Heart left ventricle (tissue), 16 donors: ENCODE results near the gene SBNO1. TPM values are rescaled to one million over a fixed set of nuclear protein-coding genes. Genes with fewer than 3 reads are reported as not detected.
"Not testable (repeated sequence)": the region's sequence is repeated elsewhere in the genome, so short reads cannot be mapped to it uniquely, and the experiment has no call there.

Experiments
- ATAC-seq, 4 donors: fragments of 200-7000 bp; cut with Tn5 transposase; one replicate each; pipeline ENCODE4 v1.9.1; 2020 to 2022; ENCODE audit warnings: moderate library complexity in 4 of 4, mild to moderate bottlenecking in 3 of 4, moderate number of reproducible peaks in 1 of 4
- DNase-seq, 5 donors: peaks; one replicate each; pipeline ENCODE4 v3.0.0-alpha.2; 2020
- H3K27ac ChIP-seq, 12 donors: fragments of 200-600 bp; sonication (generic) in 4 of 12; one replicate each; pipeline versions ENCODE4 v1.5.0 to v1.8.0; 2016 to 2022; ENCODE audit warnings: mild to moderate bottlenecking in 2 of 12
- H3K27me3 ChIP-seq, 9 donors: fragments of 200-600 bp; sonication (generic) in 2 of 9; one replicate each; pipeline versions ENCODE4 v1.5.1 to v1.8.0; 2016 to 2022; ENCODE audit warnings: mild to moderate bottlenecking in 3 of 9
- H3K36me3 ChIP-seq, 9 donors: fragments of 200-600 bp; sonication (generic) in 2 of 9; one replicate each; pipeline versions ENCODE4 v1.5.0 to v1.8.0; 2018 to 2022; ENCODE audit warnings: mild to moderate bottlenecking in 2 of 9
- H3K4me1 ChIP-seq, 12 donors: fragments of 200-600 bp; sonication (generic) in 4 of 12; one replicate each; pipeline versions ENCODE4 v1.5.0 to v1.8.0; 2016 to 2022; ENCODE audit warnings: mild to moderate bottlenecking in 3 of 12
- H3K4me3 ChIP-seq, 12 donors: fragments of 200-600 bp; sonication (generic) in 4 of 12; one replicate each; pipeline versions ENCODE4 v1.5.0 to v1.8.0; 2017 to 2022; ENCODE audit warnings: mild to moderate bottlenecking in 9 of 12, moderate library complexity in 4 of 12
- H3K9me3 ChIP-seq, 12 donors: fragments of 200-600 bp; sonication (generic) in 4 of 12; one replicate each; pipeline versions ENCODE4 v1.5.0 to v1.8.0; 2016 to 2022; ENCODE audit warnings: mild to moderate bottlenecking in 1 of 12
- POLR2A ChIP-seq, 2 donors: fragments of 450-650 bp; IDR thresholded peaks; one replicate each; pipeline ENCODE4 v1.6.1; 2017; ENCODE audit warnings: antibody characterized with exemption in 2 of 2, mild to moderate bottlenecking in 2 of 2, moderate library complexity in 2 of 2
- WGBS, 4 donors: extraction: QIAGEN DNeasy Blood & Tissue Kit in 2 of 4; methylation state at CpG; one replicate each; pipeline versions ENCODE4 v1.1.5 to v1.1.7; 2013 to 2018; 5-methylcytosine and 5-hydroxymethylcytosine counted together
- intact Hi-C, 10 donors: fragments of 100-400 bp; cut with DNase I; formaldehyde crosslinking; loops; one replicate each; pipeline versions ENCODE4 v1.11.1 to v1.14.2; 2022
- polyA plus RNA-seq, 2 donors: library from polyadenylated mRNA; stranded (reverse); fragments of 200-250 nt; gene quantifications; one replicate each; pipeline ENCODE4 v1.2.3, GENCODE V29; 2013
- total RNA-seq, 9 donors: library from RNA; depleted of rRNA in 2 of 9; stranded (reverse); fragments of >200 nt in 2 of 9; fragmentation: NEBNext Ultra II Directional in 3 of 9; extraction: Animal tissue kit (Norgen Biotek cat#: 25700) in 3 of 9; gene quantifications; one replicate each; pipeline versions ENCODE4 v1.1.0 to v1.2.4, GENCODE V29; 2016 to 2023
- TF ChIP-seq, protein P1 (sequence below), 12 donors: fragments of 200-600 bp; sonication (generic) in 4 of 12; IDR thresholded peaks; one replicate each; pipeline versions ENCODE4 v1.5.0 to v1.8.0; 2018 to 2022; ENCODE audit warnings: antibody characterized with exemption in 12 of 12, mild to moderate bottlenecking in 5 of 12
- donor health status: ischemic (EF 13 %, LVEDD 7.1; RV severe dilation, severe dysfunction).
- donor health status: healthy with polysubstance abuse.
- donor health status: DM: no; HTN: yes; CAD: no.
- donor health status: DM: no; HTN: no; CAD: no.
- donor health status: ischemic (EF 25% LVEDD 6.9; RV normal size, moderate dysfunction).
- donor health status: ischemic (EF 25% LVEDD 5.7; RV mildly dilated, moderate dysfunction).
- donor health status: healthy.
- donor health status: DM: yes; HTN: yes; CAD: no.
- donor health status: ischemic (EF 35%, LVEDD 5.7; RV mildly dilated, moderate dysfunction).
- donor health status: nonischemic (EF 11% LVEDD 7.7; RV severe dilation, severe dysfunction).
- donor health status: DM: yes; HTN: yes; CAD: no.
- donor health status: PGD.
- donor health status: ischemic (EF 29% LVEDD 5.4; RV normal size, mild dysfunction).
- donor health status: nonischemic (EF 23%, LVEDD 6.1; RV moderate dilation, normal function).

The SBNO1 gene
- total and polyA plus RNA-seq, 11 donors: 6.3 to 33.8 (median 25.4) TPM

DNA sequence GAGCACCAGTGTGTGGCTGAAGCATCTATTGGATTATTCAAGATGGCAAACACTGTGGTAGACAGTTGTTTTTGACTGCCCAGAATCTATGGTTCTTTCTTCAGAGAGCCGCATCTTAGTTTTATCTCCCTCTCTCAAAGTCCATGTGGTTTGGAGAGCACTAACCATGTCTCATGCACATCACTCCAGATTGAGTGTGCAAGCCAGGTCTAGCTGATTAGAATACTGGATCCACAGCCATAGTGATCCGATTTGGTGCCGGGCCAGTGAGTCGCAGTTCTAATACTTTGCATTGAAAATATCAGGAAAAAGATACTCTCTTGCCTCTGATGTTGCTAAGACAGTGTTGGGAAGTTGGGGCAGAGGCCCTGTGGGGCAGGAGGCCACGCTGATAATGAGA lies 4.6 kb upstream of the SBNO1 start:
- Histone ChIP-seq H3K36me3 (no peaks in the 10 kb centered on the region), H3K27me3 (no peaks in the 10 kb centered on the region), H3K4me3 (no peak overlapping the region), H3K9me3 (no peaks in the 10 kb centered on the region), H3K27ac (no peak overlapping the region), H3K4me1 (peaks cover 0 to 10% (median 6%) of the 10 kb centered on the region in 12 donors)
- ATAC-seq (no peak), DNase-seq (peak in 1 of 5 donors; percentile 2)
- WGBS, 4 donors: 90 to 98% (median 94%) methylated on average over 5 of the region's 5 CpGs
- intact Hi-C loops: loop anchor here in 1 of 10 donors (5.0 kb wide), 1 partner anchor 163 kb away; the partner anchor contains the start of gene RILPL1
- no peak for TF ChIP-seq POLR2A (IDR thresholded peaks at IDR 0.05)
- TF ChIP-seq, protein P1, sequence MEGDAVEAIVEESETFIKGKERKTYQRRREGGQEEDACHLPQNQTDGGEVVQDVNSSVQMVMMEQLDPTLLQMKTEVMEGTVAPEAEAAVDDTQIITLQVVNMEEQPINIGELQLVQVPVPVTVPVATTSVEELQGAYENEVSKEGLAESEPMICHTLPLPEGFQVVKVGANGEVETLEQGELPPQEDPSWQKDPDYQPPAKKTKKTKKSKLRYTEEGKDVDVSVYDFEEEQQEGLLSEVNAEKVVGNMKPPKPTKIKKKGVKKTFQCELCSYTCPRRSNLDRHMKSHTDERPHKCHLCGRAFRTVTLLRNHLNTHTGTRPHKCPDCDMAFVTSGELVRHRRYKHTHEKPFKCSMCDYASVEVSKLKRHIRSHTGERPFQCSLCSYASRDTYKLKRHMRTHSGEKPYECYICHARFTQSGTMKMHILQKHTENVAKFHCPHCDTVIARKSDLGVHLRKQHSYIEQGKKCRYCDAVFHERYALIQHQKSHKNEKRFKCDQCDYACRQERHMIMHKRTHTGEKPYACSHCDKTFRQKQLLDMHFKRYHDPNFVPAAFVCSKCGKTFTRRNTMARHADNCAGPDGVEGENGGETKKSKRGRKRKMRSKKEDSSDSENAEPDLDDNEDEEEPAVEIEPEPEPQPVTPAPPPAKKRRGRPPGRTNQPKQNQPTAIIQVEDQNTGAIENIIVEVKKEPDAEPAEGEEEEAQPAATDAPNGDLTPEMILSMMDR (IDR thresholded peaks at IDR 0.05): no peak

DNA sequence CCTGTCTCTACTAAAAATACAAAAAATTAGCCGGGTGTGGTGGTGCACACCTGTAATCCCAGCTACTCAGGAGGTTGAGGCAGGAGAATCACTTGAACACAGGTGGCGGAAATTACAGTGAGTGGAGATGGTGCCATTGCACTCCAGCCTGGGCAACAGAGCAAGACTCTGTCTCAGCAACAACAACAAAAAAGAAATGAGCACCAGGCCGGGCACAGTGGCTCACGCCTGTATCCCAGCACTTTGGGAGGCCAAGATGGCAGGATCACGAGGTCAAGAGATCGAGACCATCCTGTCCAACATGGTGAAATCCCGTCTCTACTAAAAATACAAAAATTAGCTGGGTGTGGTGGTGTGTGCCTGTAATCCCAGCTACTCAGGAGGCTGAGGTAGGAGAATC lies 3.8 kb upstream of the SBNO1 start:
- H3K4me1 ChIP-seq: peaks cover 0 to 13% (median 7%) of the 10 kb centered on the region in 12 donors
- not testable (repeated sequence) for H3K9me3 ChIP-seq, H3K4me3 ChIP-seq, H3K36me3 ChIP-seq, ATAC-seq, H3K27me3 ChIP-seq, DNase-seq, H3K27ac ChIP-seq
- intact Hi-C loops: loop anchor here in 1 of 10 donors (5.0 kb wide), 1 partner anchor 164 kb away; the partner anchor contains the start of gene RILPL1
- 93 to 96% (median 95%) methylated on average over 7 of the region's 7 CpGs for WGBS, 4 donors

DNA sequence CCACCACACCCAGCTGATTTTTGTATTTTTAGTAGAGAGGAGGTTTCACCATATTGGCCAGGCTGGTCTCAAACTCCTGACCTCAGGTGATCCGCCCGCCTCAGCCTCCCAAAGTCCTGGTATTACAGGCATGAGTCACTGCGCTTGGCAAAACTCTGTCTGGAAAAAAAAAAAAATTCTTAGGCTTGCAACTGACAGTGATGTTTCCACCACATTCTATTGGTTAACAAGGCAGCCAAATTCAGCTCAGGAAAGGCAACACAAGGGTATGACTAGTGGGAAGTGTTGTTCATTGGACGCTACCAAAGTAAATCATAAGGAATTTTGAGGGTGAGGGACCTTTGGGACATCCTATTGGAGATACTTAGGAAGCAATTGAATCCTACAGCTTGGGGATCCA lies 2.9 kb upstream of the SBNO1 start:
- intact Hi-C loops: loop anchor here in 2 of 10 donors (2.0 to 5.0 kb wide), 2 partner anchors 15 to 165 kb away; partner anchors contain the start of gene RILPL1 (in 1 of the 2)
- ATAC-seq: no peak
- Histone ChIP-seq H3K4me1 (peaks cover 0 to 22% (median 16%) of the 10 kb centered on the region in 12 donors), H3K27me3 (no peaks in the 10 kb centered on the region), H3K36me3 (no peaks in the 10 kb centered on the region), H3K4me3 (no peak overlapping the region), H3K27ac (peak overlapping the region in 1 of 12 donors; percentile 96), H3K9me3 (no peaks in the 10 kb centered on the region)
- DNase-seq: no peak
- 94 to 98% (median 97%) methylated on average over 4 of the region's 4 CpGs for WGBS, 4 donors
- no peak for TF ChIP-seq POLR2A (IDR thresholded peaks at IDR 0.05)
- TF ChIP-seq, protein P1 (IDR thresholded peaks at IDR 0.05): no peak

DNA sequence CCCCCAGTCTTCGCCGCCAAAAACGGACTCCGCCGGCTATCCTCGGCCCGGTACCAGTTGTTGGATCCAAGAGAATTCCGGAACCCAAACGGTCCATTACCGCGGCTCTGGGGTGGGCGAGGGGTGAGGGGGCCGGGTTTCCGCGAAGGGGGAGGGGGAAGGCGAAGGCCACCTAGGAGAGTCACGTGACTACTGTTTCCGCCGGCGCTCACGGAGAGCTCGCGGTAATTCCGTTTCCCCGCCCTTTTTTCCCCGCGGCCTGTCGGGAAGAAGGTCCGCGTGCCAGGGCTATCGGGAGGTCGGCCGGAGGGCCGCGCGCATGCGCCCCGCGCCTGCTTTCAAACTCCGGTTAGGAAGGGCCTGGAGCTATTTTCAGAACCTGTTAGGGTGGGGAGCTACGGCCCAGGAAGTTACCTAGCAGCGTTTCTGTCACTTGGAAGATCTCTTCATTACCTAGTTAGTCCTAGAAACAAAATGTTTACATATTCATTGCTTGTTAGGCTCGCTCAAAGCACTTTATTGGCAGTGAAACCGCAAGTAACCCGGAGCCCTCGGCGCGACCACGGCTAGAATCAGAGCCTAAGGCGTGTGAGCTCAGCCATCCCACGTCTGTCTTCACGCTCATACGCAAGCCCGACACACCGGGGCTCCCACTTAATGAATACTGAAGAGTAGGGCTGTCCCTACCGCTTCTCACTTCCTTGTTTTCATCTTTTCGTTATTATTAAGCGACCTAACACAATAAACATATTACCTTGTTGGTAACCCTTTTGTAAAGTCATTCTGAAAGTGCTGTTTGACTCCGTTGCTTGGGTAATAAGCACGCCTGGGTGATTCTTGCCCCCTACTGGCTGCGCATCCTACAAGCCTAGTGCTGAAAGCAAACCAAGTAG lies 624 bp upstream of the SBNO1 start:
- intact Hi-C loops: loop anchor here in 6 of 10 donors (1.0 to 5.0 kb wide), 8 partner anchors 18 to 219 kb away; partner anchors contain the start of genes CDK2AP1 (in 2 of the 6), TMED2 (in 2 of the 6) and RILPL1 (in 1 of the 6)
- H3K27ac ChIP-seq: peak overlapping the region; percentile 82 to 99 (median 95)
- peaks cover 0 to under 1% (median 0%) of the 10 kb centered on the region in 9 donors for H3K36me3 ChIP-seq
- H3K27me3 ChIP-seq: no peaks in the 10 kb centered on the region
- peaks cover 4 to 38% (median 21%) of the 10 kb centered on the region in 12 donors for H3K4me1 ChIP-seq
- H3K9me3 ChIP-seq: no peaks in the 10 kb centered on the region
- 0 to 1% (median 0%) methylated on average over 31 to 61 of the region's 61 CpGs for WGBS, 4 donors
- ATAC-seq: peak; percentile 90 to 96 (median 94)
- H3K4me3 ChIP-seq: peak overlapping the region; percentile 67 to 98 (median 87)
- TF ChIP-seq POLR2A (IDR thresholded peaks at IDR 0.05): peak in 1 of 2 donors; percentile 76
- TF ChIP-seq, protein P1 (IDR thresholded peaks at IDR 0.05): peak; percentile 52 to 96 (median 73)
- peak; percentile 99 for DNase-seq
